ENCODE results near the gene ATP5PD.

ATP5PD gene

GRCh38 chr17:75020331-75021110 is 26.2 kb downstream of the ATP5PD start:
- TF ChIP-seq CTCF (IDR thresholded peaks at IDR 0.05; ENCODE audit: low read depth, low read length), result no peak
- H3K4me3 ChIP-seq (ENCODE audit: low read depth, low read length), result no peak overlapping the region

- no peak for TF ChIP-seq CTCF (IDR thresholded peaks at IDR 0.05; ENCODE audit: low read depth, low read length)
- no peak overlapping the region for H3K4me3 ChIP-seq (ENCODE audit: low read depth, low read length)
Observed at GRCh38 chr17:75019710-75020109, 27.1 kb downstream of the ATP5PD start.

- no peak overlapping the region for H3K4me3 ChIP-seq (ENCODE audit: low read depth, low read length)
- no peak for TF ChIP-seq CTCF (IDR thresholded peaks at IDR 0.05; ENCODE audit: low read depth, low read length)
Observed at GRCh38 chr17:75019146-75019545, 27.6 kb downstream of the ATP5PD start.

- peak overlapping the region; percentile 75 for H3K4me3 ChIP-seq (ENCODE audit: low read depth, low read length)
- no peak for TF ChIP-seq CTCF (IDR thresholded peaks at IDR 0.05; ENCODE audit: low read depth, low read length)
Observed at GRCh38 chr17:75013092-75013559, 33.6 kb downstream of the ATP5PD start.

GRCh38 chr17:75012346-75013091 is 34.2 kb downstream of the ATP5PD start, which contains the start of gene MRPL58:
MRPL58 (plus strand) TSS chr17:75012670; CDS start chr17:75012687, 17 bp downstream.
- H3K4me3 ChIP-seq (ENCODE audit: low read depth, low read length), result peak within 1 kb of the TSS; percentile 75
- peak; percentile 41; the same call in 1 of the 2 replicates for TF ChIP-seq CTCF (IDR thresholded peaks at IDR 0.05; ENCODE audit: low read depth, low read length)

GRCh38 chr17:75012096-75012345 is 34.7 kb downstream of the ATP5PD start:
- H3K4me3 ChIP-seq (ENCODE audit: low read depth, low read length), result peak overlapping the region; percentile 75
- TF ChIP-seq CTCF (IDR thresholded peaks at IDR 0.05; ENCODE audit: low read depth, low read length), result no peak

Measured in WI38 (cell line).